HG02870 (cell line): ENCODE data around the gene CLIP2.
"Not testable (repeated sequence)": the region's sequence is repeated elsewhere in the genome, so short reads cannot be mapped to it uniquely, and the experiment has no call there.

Experiments used
- ATAC-seq: cut with Tn5 transposase; IDR thresholded peaks from one replicate; pipeline ENCODE4 v1.9.1; 2021; ENCODE audit warnings: mild to moderate bottlenecking, moderate library complexity; ENCODE audit not compliant: unreplicated experiment

The CLIP2 gene

DNA sequence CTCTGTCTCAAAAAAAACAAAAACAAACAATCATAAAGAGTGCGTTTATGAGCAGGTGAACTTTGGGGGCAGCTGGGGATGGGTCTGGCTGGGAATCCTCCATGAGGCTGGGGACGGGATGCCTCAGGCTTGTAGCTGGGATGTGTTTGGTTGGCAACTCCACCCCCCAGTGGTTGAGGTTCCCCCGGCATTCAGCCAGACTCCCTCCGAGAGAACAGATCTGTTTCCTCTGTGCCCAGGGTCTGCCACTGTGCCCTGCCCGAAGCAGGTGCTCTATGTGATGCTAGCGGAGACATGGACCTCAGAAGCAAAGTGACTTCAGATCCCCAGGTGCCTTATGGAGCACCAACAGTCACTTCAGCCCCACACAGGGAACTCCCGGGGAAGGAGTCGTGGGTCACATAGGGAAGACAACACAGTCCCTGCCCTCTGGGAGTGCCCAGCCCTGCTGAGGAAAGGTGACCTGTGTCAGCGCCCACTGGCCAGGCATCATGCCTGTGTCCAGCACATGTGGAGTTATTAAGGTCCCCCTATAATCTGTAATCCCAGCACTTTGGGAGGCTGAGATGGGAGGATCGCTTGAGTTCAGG lies 135.2 kb downstream of the CLIP2 start:
- no peak for ATAC-seq

DNA sequence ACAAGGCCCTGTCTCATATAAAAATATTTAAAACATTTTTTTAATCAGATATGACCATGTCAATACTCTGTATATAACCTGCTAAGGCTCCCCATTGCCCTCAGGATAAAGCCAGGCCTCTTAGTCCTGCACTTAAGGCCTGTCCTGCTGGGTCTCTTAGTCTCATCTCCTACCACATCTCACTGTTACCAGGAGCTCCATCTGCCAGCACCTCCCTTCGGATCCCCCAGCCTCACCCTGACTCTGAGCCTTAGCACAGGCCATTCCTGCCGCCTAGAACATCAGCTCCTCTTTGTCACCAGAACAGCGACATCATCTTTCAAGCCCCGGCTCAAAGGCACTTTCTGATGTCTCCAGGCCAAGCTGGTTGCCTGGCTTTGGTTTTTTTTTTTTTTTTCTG lies 138.8 kb downstream of the CLIP2 start:
- ATAC-seq, result no peak

DNA sequence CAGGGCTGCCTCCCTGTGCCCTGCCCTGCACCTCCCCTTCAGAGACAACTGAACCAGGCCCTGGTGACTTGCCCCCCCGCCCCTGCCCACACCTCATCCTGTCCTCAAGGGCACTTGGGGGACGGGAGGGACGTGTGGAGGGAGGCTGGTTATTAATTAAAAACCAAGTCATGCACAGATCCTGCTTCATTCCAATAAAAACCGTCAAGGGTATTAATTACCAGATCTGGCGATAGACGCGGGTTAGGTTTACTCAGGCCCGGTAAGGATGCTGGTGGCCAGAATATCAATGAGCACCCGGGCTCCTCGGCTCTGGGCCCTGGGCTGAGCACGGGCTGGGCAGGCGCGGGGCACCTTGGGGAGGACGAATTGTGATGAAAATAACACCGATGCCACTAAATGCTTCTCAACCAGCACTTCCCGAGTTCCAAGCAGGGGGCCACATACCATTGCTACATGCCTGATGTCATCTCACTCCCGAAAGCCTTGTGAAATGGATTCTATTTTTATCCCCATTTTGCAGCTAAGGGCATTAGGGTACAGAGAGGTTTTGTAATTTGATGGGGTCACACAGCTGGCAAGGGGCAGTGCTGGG lies 140.0 kb downstream of the CLIP2 start:
- ATAC-seq, result no peak

DNA sequence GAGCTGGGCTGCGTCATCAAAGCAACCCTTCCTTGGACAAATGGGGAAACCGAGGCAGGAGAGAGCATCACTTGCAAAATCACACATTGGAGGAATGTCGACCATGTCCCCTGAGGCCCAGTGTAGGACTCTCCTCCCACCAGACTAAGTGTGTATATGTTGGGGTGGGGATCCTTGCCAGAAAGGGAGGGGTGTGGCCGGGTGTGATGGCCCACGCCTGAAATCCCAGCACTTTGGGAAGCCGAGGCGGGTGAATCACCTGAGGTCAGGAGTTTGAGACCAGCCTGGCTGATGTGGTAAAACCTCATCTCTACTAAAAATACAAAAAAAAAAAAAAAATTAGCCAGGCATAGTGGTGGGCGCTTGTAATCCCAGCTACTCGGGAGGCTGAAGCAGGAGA lies 141.2 kb downstream of the CLIP2 start:
- ATAC-seq, result not testable (repeated sequence)

DNA sequence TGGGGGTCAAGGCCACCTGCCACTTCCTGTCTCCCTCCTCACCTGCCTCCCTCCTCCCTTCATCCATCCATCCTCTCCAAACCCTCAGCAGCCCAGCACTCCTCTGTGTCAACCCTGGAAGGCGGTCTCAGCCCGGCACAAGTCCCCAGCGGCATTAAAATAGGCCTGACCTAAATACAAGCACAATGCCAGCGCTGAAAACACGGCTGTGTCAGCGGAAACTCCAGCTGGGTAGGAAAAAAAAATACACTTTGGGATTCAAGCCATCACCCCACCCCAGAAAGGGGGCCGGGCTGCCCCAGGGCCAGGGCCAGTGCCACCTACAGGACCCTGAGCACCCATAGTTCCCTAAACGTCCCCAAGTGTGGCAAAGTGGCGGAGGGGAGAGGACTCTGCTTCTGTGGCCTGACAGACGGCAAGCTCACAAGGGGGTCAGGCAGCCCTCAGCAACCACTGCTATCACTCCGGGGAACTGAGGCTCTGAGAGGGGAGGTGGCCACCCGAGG lies 141.8 kb downstream of the CLIP2 start:
- no peak for ATAC-seq

DNA sequence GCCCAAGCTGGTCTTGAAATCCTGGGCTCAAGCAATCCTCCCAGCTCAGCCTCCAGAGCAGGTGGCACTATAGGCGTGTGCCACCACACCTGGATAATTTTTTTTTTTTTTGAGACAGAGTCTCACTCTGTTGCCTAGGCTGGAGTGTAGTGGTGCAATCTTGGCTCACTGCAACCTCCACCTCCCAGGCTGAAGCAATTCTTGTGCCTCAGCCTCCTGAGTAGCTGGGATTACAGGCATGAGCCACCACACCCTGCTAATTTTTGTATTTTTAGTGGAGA lies 148.0 kb downstream of the CLIP2 start:
- ATAC-seq, result not testable (repeated sequence)

DNA sequence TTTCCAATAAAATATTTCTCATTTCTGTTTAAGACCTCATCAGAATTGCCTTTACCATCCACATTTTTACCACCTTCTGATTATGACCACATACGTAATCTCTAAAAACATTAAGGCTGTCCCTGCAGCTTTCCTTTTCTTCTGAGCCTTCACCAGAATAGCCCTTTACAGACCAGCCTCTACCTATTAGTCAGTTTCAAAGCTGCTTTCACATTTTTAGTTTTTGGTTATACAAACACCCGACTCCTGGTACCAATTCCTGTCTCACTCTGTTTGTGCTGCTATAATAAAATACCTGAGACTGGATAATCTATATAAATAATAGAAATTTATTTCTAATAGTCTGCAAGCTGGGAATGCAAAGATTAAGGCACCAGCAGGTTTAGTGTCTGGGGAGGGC lies 149.1 kb downstream of the CLIP2 start:
- no peak for ATAC-seq

DNA sequence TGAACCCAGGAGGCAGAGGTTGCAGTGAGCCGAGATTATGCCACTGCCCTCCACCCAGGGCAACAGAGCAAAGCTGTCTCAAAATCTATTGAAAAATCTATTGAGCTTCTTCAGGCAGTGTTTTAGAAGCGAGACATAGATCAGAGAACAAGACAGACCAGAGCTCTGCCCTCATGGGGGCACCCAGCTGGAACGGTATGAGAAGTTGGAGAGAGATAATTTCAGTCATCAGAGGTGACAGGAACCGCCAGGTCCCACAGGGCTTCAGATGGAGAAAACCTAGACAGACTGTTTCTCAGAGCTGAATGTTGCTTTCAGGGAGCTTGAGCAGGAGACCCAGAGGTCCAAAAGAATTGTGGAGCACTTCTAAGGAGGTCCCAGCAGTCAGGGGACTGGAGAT lies 150.3 kb downstream of the CLIP2 start:
- ATAC-seq, result no peak

DNA sequence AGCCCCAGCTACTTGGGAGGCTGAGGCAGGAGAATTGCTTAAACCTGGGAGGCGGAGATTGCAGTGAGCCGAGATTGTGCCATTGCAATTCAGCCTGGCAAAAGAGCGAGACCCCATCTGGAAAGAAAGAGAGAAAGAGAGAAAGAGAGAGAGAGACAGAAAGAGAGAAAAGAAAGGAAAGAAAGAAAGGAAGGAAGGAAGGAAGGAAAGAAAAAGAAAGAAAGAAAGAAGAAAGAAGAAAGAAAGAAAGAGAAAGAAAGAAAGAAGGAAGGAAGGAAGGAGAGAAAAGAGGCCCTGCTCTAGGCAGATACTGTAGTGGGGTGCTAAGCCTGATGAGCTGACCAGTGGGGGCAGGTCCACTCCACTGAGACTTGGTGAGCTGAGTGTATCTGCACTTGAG lies 150.9 kb downstream of the CLIP2 start:
- not testable (repeated sequence) for ATAC-seq

DNA sequence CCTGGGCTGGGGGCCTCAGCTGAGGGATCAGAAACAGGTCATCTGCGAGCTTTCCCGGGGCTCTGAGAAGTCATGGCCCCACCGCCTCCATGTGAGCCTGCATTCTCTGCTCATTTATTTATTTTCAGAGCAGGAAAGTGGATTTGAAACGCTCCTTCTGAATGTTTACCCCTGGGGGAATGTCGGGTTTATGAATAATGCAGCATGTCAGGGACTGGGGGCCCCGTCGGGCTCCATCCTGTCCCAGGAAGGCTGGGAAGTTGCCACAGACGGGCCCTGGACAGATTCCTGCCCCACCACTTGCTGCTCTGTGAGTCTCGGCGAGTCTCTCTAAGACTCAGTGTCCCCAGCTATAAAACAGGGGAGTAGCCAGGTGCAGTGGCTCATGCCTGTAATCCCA lies 152.6 kb downstream of the CLIP2 start:
- ATAC-seq, result no peak

DNA sequence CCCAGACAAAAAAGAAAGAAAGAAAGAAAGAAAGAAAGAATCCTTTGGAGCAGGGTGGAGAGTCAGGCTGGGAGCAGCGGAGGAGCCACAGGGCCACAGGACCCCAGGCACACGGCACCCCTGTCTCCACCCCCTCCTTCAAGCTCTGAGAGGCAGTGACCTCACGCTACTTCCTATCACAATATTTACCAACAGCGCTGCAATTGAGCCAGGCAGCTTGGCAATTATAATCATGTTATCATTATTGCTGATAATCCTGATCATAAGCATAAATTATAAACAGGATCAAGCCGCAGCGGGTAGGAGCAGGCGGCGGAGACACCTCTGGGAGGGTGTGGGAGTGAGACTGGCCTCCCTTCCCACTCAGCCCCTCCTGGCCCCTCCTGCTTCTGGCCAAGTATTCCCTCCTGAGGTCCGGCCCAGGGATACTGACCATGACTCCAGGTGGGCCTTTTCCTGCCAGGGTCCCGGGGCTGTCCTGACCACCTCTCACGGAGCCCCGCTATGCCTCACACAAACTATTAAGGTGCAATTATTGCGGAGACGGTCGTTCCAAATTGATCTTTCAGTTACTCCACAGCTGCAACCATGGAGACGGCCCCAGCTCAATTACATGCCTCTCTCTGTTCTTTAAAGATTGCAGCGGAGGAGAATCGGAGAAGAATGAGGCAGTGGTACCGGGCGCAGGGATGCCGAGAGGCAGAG lies 154.5 kb downstream of the CLIP2 start:
- ATAC-seq, result no peak

DNA sequence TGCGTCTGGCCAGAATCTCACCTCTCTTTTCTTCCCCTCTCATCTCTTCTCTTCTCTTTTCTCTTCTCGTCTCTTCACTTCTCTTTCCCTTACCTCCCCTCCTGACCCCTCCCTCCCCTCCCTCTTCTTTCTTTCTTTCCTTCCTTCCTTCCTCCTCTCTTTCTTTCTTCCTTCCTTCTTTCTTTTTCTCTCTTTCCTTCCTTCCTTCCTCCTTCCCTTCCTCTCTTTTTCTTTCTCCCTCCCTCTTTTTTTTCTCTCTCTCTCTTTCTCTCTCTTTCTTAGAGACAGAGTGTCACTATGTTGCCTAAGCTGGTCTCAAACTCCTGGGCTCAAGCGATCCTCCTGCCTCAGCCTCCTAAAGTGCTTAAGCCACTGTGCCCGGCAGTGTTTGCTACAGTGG lies 159.9 kb downstream of the CLIP2 start:
- no peak for ATAC-seq

DNA sequence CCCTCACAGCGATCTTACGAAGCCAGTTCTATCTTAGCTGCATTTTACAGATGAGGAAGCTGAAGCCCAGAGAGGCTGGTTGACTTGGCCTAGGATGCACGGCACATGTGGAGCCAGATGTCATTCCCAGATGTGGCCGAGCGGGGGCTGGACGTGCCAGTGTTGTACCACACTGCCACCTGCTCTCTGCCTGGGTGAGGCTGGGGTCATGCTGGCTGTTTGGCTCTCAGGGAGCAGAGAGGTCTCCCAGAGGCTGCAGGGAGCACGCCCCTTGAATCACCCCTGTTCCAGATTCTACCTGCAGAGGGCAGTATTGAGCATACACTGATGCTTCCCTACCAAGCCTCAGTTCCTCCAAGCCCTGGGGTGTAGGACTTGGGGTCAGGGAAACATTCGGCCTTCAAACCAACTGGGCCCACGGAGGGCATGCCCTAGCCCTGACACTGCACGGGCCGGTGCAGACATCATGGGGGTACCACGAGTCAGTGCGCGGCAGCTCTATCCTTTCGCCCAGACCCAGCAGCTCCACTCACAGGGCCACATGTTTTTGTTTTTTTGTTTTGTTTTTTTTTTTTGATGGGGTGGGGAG lies 160.7 kb downstream of the CLIP2 start:
- no peak for ATAC-seq

DNA sequence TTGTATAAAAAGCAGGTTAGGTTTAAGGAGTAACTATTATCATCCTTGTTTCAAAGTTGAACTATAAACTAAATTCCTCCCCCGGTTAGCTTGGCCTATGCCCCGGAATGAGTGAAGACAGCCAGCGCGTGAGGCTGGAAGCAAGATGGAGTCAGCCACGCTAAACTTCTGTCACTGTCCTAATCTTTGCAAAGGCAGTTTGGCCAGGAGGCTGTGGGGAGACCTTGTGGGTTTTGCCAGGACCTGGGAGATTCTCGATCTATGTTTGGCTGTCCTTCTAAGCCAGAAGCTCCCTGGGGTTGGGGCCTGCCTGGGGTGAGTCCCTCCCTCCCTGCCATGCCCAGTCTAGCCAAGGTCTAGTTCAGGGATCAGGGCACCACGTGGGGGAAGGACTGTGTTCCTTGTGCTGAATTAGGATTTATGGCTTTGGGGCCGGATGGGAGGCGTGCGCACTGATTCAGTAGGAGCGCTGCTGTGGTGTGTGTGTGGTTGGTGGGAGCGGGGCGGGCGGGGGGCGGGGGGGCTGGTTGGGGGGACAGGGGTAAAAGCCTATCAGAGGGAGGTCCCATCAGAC lies 163.6 kb downstream of the CLIP2 start:
- ATAC-seq, result no peak

DNA sequence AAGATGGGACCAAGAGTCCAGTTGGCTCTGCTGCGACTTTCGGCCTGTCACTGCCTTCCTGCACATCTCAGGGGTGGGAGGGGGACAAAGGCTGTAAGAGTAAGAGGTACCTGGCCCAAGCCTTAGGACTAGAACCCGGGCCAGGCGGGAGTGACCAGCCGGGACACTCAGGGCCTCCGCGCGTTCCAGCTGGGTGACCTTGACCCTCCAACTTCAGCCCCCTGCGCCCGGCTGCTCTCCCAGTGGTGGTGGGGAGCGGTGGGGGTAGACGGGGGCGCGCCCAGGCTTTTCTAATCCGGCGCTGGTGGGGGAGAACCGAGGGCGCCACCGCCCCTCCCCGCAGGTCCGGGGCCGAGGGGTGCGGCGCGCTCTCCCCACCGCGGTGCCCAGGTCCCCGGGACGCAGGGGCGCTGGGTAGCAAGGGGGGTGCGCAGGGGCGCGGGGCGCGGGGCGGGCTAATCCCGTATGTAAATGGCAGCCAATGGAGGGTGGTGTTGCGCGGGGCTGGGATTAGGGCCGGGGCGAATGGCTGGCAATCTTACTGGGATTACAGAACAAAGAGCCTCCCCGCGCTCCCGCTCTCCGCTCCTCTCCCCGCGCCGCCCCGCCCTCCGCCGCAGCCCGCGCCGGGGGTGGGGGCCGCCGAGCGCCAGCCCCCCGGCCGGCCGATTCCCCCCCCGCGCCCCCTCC lies 164.3 kb downstream of the CLIP2 start, which contains the start of gene GTF2IRD1:
GTF2IRD1 (plus strand) TSS at position 585 of the 690 bp plus-strand sequence. CDS start 54,175 bp downstream, outside the sequence.
- no peak for ATAC-seq

DNA sequence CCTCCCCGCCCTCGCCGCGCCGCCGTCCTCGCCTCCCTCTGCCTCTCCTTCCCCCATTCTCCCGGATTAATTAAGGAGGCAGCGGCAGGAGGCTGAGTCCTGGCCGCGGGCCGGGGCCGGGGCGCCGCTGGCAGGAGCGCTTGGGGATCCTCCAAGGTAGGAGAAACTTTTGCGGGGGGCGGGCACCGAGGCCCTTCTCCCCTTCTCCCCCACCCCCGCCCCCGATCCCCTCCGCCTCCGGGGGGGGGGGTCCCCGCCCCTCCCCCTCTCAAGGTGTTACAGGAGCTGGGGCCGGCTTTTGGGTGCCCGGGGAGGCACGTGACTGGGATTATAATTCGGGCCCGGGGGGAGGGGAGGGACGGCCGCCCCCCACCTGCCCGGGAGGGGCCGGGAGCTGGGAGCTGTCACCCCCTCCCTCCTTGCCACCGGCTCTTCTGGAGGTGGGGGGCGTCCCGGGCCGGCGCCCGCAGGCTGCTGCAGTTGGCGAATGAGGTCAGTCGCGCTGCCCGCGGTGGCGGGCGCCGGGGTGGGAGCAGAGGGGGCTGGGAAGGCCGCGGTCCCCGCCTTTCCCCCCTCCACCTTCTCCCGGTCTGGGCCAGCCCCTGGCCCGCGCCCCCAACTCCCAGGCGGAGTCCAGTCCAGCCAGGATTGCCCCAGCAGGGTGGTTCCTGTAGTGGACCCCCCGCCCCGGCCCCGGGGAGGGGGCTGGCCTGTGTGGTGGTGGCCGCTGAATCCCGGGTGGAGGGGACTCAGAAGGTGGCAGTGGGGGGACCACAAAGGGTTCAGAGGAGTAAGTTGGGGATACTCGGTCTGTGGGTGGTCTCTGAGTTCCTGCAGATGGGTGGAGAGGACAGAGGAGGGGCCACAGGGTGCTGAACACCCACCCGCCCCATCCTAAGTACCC lies 165.1 kb downstream of the CLIP2 start:
- no peak for ATAC-seq

DNA sequence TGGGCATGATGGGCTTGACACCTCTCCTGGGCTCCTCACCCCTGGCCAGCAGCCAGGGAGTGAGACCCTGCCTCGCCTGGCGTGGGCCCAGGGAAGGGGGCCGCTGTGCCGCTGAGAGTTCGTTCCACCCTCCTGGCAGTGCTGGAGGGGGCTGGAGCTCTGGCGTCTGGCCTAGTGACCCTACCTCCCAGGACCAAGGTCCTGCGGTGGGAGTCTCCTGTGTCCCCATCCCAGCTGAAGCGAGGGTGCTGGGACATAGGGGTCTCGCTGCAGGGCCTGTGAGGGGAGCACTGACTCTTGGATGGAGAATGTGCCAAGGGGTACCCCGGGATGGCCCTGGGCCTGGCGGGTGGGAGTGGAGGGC lies 165.7 kb downstream of the CLIP2 start:
- ATAC-seq, result no peak

DNA sequence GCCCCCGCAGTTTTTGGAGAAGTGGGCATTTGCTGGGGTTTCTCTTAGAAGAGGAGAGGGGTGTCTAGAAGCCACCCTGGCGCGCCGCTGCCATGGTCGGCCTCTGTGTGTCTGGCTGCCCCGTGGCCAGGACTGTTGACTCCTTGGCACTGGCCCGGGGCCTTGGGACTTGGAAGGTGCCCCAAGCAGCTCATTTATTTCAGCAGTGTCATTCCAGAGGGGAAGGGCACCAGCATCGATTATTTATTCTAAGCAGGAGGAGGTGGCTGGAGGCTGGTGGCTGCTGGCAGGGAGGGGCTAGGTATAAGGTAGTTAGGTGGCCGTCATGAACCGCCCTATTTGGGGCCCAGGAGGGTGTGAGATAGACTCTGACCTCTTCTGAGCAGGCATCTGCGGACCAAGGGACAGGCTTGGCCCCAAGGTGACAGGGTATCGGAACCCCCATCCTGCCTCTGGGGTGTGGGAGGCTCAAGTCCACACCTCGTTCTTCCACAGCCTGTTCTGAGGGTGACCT lies 166.1 kb downstream of the CLIP2 start:
- ATAC-seq, result no peak
